Measurements from ENCODE around the gene REG1B. TPM values are rescaled to one million over a fixed set of nuclear protein-coding genes. Genes with fewer than 3 reads are reported as not detected.

REG1B gene, protein sequence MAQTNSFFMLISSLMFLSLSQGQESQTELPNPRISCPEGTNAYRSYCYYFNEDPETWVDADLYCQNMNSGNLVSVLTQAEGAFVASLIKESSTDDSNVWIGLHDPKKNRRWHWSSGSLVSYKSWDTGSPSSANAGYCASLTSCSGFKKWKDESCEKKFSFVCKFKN
- polyA plus RNA-seq (2012; ENCODE audit: insufficient read depth, insufficient read length): not detected

DNA sequence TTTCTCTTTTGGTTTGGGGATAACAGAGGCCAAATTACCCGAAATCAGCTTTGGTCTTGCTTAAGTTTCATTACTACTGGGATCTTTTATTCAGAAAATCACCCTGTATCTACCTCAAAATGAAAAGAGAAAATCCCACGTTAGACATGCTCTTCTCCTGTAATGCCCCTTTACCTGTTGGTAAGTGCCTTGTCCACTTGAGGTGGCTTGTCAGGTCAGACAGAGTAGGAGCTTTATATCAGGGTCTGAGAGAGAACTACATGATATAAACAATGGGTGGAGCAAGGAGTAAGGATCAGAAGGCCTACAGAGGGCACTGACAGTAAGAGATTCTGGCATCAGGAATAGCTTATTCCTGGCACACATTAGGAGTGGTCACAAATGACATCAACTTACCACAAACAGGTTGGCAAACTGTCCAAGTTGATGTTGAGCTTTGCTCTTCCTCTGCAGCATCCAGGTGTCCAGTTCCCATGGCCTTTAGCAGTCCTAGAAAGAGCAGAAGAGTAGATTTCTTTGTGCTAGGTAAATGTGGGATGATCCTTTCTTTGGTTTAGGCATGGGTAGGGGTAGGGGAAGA, at the start of gene REG1B:
Gene REG1B (minus strand): TSS at position 209 of the 580 bp plus-strand sequence. CDS start 381 bp downstream, outside the sequence.
- DNase-seq (ENCODE audit: low read depth, low spot score): no peak
- no peak within 1 kb of the TSS for H3K4me3 ChIP-seq (ENCODE audit: low read length)

DNA sequence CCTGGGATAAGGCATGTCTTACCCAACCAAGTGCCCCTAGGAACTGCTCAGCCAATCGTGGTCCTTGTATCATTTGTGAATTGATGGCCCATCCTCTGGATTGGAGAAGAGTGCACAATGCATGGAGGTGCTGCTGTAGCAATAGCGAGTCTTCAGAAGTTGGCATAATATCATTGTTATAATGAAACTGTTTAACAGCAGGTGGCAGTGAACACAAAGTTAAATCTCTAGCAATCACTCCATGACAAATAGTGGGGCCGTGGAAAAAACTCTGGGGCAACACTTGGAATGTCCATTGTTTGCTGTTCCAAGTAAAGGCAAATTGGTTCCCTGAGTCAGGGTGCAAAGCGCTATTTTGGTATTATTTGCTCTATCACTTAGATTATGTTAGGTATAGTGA, 43.9 kb upstream of the REG1B start:
- no peak overlapping the region for H3K4me3 ChIP-seq (ENCODE audit: low read length)
- no peak for DNase-seq (ENCODE audit: low read depth, low spot score)

DNA sequence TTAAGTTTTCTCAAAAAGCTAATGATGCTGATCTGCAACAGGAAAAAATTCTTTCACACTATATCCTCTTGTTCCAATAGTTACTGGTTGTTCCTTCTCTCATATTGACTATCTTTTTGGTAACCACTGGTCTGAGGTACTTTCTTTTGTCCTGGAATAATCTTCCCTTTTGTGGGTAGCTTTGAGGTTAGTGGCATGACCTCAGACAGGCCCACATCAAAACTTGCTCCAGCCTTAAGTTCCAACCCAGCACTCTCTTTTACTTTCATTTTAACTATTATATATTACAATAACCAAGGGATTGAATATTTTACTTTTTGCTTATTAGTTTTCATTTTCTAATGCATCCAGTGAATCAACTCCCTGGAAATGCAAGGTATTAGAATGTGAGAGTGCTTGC, 42.0 kb upstream of the REG1B start:
- no peak overlapping the region for H3K4me3 ChIP-seq (ENCODE audit: low read length)
- no peak for DNase-seq (ENCODE audit: low read depth, low spot score)

DNA sequence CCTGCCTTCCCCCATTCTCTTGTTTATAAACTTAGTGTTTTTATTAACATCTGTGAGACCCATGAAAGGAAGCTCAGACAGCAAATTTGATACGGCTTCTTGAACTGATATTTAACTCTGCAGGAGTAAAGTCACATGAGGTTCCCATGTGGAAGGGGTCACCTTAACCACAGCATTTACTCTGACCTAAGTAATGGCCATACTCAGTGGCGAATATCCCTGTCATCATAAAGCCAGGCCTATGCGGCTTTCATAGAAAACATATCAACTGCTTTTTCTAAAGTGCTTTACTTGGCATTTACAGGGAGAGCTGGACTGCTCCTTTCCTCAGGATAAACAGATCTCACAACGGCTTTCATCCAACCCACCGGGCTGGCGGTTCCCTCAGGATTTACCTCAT, 41.5 kb upstream of the REG1B start:
- no peak overlapping the region for H3K4me3 ChIP-seq (ENCODE audit: low read length)
- no peak for DNase-seq (ENCODE audit: low read depth, low spot score)

DNA sequence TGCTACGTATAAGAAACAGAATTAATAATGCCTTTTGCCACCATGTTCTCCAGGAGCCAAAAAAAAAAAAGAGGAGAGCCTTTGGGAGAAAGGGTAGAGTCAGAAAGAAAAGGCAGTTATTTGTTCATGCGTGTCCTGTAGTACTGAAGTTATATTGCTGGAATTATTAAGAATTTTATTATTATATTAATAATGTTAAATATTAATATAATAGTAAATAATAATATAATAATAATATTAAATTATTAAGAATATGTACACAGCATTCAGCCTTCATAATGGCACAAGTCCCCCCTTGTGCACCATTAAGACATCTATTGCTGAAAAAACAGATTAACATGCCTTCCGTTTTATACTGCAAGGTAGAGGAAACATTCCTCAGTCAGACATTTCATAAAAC, 40.6 kb upstream of the REG1B start:
- no peak for DNase-seq (ENCODE audit: low read depth, low spot score)
- H3K4me3 ChIP-seq (ENCODE audit: low read length): no peak overlapping the region

DNA sequence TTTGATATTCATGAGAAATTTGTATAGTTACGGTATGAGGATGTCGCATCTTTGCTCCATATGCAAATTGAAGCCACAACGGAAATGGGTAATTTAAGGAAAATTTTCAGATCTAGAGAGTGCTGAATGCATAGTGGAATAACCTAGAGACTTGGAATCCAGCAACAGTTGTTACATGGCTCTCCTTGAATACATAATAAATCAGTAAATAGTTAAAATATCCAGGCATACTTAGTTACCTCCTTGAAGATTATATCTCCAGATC, 37.9 kb upstream of the REG1B start:
- H3K4me3 ChIP-seq (ENCODE audit: low read length): no peak overlapping the region
- DNase-seq (ENCODE audit: low read depth, low spot score): no peak

DNA sequence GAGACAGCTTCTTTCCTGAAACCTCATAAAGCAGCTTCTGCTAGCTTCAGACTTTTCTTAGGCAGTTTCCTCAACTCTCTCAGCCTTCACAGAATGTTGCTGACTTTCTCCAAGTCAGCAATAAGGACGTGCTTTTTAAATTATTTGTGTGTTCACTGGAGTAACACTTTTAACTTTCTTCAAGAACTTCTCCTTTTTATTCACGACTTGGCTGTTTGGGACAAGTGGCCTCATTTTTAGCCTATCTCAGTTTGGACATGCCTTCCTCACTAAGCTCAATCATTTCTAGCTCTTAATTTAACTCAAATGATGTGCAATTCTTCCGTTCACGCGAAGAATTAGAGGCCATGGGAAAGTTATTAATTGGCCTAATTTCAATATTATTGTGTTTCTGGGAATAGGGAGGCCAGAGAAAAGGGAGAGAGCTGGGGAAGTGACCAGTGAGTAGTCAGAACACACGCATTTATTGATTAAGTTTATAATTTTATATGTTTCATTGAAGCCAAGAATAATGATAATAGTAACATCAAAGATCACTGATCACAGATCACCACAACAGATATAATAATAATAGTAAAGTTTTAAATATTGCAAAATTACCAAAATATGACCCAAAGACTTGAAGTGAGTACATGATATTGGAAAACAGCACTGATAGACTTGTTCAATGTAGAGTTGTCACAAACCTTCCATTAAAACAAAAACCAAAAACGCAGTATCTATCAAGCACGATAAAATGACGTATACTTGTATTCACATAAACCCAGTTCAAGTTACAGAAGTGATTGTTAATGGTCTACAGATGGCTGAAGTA, 37.3 kb upstream of the REG1B start:
- no peak overlapping the region for H3K4me3 ChIP-seq (ENCODE audit: low read length)
- DNase-seq (ENCODE audit: low read depth, low spot score): no peak

DNA sequence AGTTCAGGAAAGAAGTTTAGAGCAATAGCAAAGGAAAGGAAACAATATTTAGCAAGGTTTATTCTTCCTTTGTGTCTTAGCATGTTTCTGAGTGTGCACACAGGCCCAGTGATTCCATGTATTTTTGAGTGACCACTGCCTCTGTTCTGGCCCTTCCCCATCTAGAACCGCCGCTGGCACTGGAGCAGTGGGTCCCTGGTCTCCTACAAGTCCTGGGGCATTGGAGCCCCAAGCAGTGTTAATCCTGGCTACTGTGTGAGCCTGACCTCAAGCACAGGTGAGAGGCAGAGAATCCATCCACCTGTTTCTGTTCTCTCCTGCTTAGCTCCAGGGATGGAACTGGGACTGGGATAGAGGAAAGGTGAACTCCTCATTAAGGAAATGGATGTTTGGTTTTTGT, 34.9 kb upstream of the REG1B start:
- DNase-seq (ENCODE audit: low read depth, low spot score): no peak
- no peak overlapping the region for H3K4me3 ChIP-seq (ENCODE audit: low read length)

DNA sequence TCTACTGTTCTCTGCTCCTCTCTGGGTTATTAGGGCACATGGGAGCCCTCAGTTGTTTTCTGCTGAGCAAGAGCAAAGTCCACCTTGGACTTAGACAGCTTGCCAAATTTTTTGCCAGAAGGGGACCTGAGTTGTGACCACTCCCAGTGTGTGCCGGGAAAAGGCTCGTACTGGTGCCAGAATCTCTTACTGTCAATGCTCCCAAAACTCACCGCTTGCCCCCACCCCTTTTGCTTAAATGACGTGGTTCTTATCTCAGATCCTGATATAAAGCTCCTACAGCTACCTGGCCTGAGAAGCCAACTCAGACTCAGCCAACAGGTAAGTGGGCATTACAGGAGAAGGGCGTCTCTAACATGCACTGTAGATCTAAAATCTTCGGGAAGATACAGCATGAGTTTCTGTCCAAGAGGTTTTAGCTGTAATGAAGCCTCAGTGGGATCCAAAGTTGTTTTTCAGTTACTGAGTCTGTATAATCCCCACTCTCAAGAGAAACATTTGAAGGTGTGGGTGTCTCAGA, 32.5 kb upstream of the REG1B start, which contains the start of gene REG1A:
Gene REG1A (plus strand): TSS at position 295 of the 520 bp plus-strand sequence. CDS start 374 bp downstream, outside the sequence.
- DNase-seq (ENCODE audit: low read depth, low spot score): no peak
- no peak within 1 kb of the TSS for H3K4me3 ChIP-seq (ENCODE audit: low read length)

DNA sequence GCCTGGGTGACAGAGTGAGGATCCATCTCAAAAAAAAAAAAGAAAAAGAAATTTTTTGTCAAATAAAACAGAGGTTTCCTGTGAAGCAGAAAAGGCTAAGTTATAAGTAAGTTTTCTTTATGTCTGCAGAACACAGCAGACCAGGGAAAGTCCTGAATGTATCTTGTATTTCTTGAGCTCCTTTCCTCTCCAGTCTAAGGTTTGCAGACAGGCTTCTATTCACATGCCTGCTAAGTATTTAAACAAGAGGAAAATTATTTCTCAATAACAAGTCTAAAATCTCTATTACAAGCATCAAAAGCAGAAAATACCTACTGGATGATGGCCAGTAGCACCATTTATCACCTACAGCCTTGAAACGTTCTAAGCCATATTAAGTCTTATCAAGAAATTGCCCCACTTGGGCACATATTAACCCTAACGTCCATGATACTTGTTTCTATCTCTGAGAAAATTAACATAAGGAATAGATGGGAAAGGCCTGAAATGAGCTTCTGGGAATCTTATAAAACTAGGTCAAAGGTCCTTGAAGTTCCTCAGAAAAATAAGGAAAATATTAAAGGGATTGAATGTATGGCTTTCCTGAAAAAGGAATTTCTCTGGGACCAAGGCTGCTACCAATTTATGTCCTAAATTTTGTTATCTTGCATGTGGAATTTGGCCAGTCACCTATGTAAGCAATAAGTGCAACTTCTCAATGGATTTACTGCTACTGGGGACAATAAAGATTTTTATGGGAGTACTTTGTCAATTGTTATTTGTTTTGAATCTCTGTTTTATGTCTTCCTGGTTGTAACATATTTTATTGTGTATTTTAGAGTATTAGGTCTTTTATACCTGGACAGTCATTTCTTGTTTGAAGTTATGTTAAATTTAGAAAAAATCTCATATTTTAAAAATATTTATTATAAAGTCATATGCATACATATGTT, 29.5 kb upstream of the REG1B start:
- no peak overlapping the region for H3K4me3 ChIP-seq (ENCODE audit: low read length)
- DNase-seq (ENCODE audit: low read depth, low spot score): no peak

DNA sequence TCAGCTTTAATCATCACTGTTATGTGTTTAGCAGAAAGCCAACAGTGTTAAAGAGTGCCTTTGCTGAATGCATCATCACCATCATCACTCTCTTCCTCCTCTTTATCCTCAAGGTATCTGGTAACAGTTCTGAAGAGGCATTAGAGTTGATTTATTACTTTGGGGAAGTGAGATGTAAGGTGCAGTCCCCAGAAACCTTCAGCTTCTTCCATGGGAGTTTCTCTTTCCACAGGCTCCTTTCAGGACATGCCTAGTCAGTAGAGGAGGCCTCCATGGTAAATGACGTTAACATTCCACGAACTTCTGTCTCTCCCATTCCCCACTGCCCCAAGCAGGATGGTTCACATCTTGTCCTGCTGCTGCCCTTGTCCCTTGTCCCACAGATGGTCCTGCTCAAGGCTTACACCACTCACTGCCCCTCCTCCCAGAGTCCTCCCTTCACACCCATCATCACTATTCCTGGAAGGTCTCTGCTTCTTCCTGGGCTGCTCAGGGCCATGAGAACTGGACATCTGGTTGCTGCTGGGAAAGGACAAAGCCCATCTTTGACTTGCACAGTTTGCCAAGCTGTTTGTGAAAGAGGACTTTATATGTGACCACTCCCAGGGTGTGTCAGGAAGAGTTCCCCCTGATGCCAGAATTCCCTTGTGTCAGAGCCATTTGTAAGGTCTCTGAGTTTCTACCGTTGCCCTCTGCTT, 27.2 kb upstream of the REG1B start:
- no peak overlapping the region for H3K4me3 ChIP-seq (ENCODE audit: low read length)
- DNase-seq (ENCODE audit: low read depth, low spot score): no peak

DNA sequence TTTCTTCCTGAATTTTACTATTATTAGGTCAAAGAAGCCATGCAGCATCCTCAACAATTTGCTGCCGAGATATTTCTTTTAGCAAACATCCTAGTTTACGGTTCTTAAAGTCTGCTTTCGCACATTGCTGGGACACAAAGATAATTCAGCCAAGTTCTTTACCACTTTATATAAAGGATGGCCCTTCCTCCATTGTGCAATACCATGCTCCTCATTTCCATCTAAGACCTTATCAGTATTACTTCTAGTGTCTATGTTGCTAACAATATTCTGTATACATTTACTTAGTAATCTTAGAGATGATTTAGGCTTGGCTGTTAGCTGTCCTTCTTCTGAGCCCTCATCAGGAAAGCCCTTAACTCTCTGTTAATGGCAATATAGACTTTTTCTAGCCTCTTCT, 24.5 kb upstream of the REG1B start:
- DNase-seq (ENCODE audit: low read depth, low spot score): no peak
- H3K4me3 ChIP-seq (ENCODE audit: low read length): no peak overlapping the region

DNA sequence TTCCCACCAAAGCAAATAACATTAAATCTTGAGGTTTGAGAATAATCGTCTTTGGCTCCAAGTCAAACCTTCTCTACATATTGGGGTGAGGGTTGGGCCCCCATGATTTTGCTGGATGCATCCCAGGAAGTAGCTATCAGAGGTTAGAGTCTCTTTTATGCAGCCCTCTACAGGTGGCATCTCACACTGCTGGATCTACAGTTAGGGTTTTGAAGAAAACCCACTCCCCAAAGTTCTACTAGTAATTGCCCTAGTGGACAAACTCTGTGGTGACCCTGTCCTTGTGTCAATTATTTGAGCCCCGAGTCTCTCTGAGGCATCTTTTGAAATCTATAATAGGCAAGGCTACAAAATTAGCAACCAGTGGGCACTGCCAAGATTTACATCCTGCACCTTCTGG, 17.5 kb upstream of the REG1B start:
- H3K4me3 ChIP-seq (ENCODE audit: low read length): no peak overlapping the region
- DNase-seq (ENCODE audit: low read depth, low spot score): no peak

DNA sequence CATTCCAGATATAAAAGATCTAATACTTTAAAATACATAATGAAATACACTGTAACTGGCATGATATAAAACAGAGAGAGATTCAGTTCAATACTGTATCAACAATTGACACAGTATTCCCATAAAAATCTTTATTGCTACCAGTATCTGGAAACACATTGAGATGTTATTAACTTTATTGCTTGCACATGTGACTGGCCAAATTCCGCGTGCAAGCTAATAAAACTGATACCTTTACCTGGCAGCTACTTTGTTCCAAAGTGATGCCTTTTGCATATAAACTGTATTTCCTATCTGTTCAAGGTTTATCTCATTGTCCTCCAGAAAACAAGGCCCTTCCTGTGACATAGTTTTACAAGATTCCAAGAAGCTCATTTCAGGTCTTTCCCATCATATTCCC, 15.4 kb upstream of the REG1B start:
- DNase-seq (ENCODE audit: low read depth, low spot score): no peak
- H3K4me3 ChIP-seq (ENCODE audit: low read length): no peak overlapping the region

DNA sequence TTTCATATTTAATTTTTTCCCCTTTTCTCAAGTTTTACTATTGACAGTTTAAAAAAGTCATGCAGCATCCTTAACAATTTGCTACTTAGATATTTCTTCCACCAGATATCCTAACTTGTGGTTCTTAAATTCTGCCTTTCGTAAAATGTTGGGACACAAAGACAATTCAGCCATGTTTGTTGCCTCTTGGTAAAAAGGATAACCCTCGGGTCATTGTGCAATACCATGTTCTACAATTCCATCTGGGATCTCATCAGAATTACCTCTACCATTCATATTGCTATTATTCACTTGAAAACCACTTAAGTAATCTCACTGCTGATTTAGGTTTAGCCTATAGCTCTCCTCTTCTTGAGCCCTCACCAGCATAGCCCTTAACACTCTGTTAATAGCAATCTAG, 13.2 kb upstream of the REG1B start:
- DNase-seq (ENCODE audit: low read depth, low spot score): no peak
- H3K4me3 ChIP-seq (ENCODE audit: low read length): no peak overlapping the region

DNA sequence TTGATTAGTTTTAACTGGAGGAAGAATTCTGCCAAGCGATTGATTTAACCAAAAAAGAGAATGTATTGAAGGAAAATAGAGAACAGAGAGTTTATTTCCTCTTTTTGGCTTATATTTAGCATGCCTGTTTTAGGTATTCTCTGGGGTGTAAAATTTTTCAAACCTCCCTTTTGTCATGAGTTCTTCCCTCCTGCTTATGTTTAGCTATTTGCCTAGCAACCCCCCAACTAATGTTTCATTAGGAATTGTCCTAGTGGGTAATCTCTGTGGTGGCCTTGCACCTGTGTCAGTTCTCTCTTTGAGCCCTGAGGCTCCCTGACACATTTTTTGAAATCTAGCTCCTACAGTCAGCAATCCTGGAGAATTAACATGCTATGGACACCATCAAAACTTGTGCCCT, 12.5 kb upstream of the REG1B start:
- H3K4me3 ChIP-seq (ENCODE audit: low read length): no peak overlapping the region
- DNase-seq (ENCODE audit: low read depth, low spot score): no peak

DNA sequence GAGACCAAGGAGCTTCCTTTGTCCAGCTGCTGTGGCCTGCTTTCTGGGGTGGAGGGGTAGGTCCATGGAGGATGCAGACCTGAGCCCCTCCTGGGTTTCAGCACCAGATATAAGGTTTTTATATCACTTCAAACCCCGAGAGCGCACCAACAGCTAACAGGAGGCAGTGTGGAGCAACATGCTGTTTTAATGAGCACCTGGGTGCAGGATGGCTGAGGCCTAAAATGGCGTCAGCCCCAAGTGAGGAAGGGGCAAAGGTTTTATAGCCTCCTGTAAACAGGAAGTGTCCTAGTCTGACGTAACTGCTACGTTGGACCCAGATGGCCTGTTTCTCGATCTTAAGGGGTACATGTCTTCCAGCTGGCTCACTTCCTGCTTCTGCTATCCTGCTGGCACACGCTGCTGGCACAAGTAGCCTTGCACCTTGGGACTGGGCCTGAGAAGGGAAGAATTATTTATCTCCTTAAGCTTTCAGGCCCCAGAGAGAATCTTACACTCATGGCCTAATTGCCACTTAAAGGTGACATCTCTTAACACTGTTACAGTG, 11.4 kb upstream of the REG1B start:
- no peak overlapping the region for H3K4me3 ChIP-seq (ENCODE audit: low read length)
- DNase-seq (ENCODE audit: low read depth, low spot score): no peak

DNA sequence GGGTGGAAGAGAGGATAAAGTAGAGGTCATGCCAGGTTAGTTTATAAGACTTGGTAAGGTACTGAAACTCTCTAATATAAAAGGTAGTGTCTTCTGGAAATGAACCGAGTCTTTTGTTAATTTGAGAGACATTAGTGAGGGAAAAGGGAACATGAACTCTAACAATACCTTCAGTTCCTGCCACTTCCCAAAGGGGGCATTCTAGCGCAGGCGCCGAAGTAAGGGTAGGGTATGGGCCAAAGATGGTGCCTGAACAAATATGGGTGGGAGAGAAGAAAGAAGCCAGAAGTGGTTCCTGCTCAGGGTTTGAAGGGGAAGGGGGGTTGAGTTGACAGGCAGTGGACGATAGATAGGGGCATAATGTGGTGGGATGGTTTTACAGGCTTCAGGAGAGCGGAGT, 10.1 kb upstream of the REG1B start:
- no peak for DNase-seq (ENCODE audit: low read depth, low spot score)
- H3K4me3 ChIP-seq (ENCODE audit: low read length): no peak overlapping the region

DNA sequence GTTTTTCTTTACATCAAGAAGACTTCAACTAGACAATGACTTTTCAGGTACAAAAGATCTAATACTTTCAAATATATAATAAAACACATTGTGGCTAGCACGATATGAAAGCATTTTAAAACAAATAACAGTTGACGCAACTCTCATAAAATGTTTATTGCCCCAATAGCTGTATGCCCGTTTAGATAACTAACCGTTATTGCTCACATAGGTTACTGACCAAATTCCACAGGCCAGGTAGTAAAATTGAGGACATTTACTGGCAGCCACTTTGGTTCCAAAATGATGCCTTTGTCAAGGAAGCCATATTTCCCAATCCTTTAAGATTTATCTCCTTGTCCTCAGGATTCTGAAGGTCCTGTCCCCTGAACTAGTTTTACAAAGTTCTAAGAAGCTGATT, 2.9 kb upstream of the REG1B start:
- H3K4me3 ChIP-seq (ENCODE audit: low read length): no peak overlapping the region
- DNase-seq (ENCODE audit: low read depth, low spot score): no peak
